ENCODE data around the gene OPN4. TPM values are rescaled to one million over a fixed set of nuclear protein-coding genes. Genes with fewer than 3 reads are reported as not detected.

Gene OPN4
- polyA plus RNA-seq, 2 donors = 0.02 TPM; not detected in 1

- Histone ChIP-seq H3K36me3 (ENCODE audit: control insufficient read depth in 2 of 2, insufficient read depth in 2 of 2, low read length in 1 of 2) (no peaks in the 10 kb centered on the region), H3K4me3 (ENCODE audit: low read depth in 1 of 2, low read length in 2 of 2) (no peak overlapping the region), H3K27ac (ENCODE audit: low read depth in 2 of 2, low read length in 1 of 2) (peak overlapping the region in 1 of 2 donors; percentile 23), H3K27me3 (ENCODE audit: control insufficient read depth in 1 of 2, insufficient read depth in 2 of 2, low read length in 2 of 2) (no peaks in the 10 kb centered on the region), H3K9me3 (ENCODE audit: control insufficient read depth in 2 of 2, insufficient read depth in 1 of 2, low read depth in 1 of 2, low read length in 1 of 2) (no peaks in the 10 kb centered on the region), H3K4me1 (ENCODE audit: control insufficient read depth in 2 of 2, insufficient read depth in 2 of 2, low read length in 1 of 2) (peaks cover 0 to 8% of the 10 kb centered on the region in 2 donors)
- WGBS, 2 donors = 93 to 95% methylated on average over 16 of the region's 16 CpGs
Measured at GRCh38 chr10:86709396-86710185, 55.2 kb downstream of the OPN4 start.

DNA sequence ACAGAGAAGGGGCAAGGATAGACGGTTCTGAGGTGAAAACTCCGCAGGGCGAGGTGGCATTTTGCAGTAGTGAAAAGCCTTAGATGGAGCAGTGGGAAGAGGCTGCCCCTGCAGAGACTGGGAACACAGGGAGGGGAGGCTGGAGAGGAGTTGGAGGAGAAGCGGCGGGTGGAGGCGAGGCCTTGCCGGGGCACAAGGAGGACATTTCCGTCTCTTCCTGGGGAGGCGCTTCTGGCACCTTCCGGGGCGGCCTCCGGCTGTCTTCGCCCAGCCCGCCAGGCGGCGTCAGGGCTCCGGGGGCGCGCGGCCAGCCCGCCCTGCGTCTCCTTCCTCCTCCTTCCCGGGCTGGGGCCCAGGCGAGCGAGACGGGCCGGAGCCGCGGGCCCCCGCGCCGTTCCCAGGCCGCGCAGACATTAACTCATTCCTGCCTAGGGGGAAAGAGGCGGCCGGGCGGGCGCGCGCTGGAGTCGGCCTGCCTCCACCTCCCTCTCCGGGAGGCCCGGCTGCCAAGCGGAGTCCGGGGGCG, 56.7 kb downstream of the OPN4 start:
- Histone ChIP-seq H3K9me3 (ENCODE audit: control insufficient read depth in 2 of 2, insufficient read depth in 1 of 2, low read depth in 1 of 2, low read length in 1 of 2) (no peaks in the 10 kb centered on the region), H3K27me3 (ENCODE audit: control insufficient read depth in 1 of 2, insufficient read depth in 2 of 2, low read length in 2 of 2) (no peaks in the 10 kb centered on the region), H3K4me3 (ENCODE audit: low read depth in 1 of 2, low read length in 2 of 2) (peak overlapping the region; percentile 69 to 78), H3K27ac (ENCODE audit: low read depth in 2 of 2, low read length in 1 of 2) (peak overlapping the region; percentile 94 to 96), H3K4me1 (ENCODE audit: control insufficient read depth in 2 of 2, insufficient read depth in 2 of 2, low read length in 1 of 2) (peaks cover 0 to 8% of the 10 kb centered on the region in 2 donors), H3K36me3 (ENCODE audit: control insufficient read depth in 2 of 2, insufficient read depth in 2 of 2, low read length in 1 of 2) (no peaks in the 10 kb centered on the region)
- 3 to 5% methylated on average over 29 to 46 of the region's 46 CpGs for WGBS, 2 donors

DNA sequence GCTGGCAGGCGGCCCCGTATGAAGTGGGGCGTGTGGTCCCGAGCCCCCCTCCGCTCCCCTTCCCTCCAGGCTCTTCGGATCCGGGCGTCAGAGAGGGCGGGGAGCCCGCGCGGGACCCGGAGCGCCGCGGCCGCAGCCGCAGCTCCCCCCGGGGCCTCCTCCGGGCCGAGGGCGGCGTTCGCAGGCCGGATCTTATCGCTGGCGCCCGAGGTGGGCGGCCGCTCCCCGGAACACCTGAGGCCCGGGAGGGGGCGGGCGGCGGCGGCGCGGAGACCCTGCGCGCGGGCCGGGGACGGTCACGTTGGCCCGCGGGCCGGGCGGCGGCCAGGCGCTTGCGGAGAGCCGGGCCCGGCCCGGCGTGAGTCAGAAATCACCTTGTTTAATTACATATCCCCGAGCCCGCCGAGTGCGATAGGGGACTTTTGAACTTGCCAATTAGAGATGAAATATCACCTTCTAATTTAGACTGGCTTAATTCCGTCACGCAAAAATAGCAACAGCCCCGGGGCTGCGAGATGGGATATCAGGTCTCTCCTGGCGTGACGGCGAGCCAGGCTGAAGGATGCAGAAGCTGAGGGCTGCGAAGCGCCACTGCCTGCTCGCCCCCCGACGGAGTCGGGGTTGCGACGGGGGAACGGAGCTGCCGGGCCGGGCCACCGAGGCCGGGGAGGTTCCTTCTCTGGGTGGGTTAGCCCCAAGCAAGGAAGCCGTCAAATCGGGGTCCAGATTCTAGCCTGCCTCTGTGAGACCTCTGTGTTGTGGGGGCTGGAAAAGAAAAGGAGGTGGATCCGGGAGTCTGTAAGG, 57.4 kb downstream of the OPN4 start:
- 1% methylated on average over 69 to 82 of the region's 82 CpGs for WGBS, 2 donors
- Histone ChIP-seq H3K4me1 (ENCODE audit: control insufficient read depth in 2 of 2, insufficient read depth in 2 of 2, low read length in 1 of 2) (peaks cover 0 to 8% of the 10 kb centered on the region in 2 donors), H3K9me3 (ENCODE audit: control insufficient read depth in 2 of 2, insufficient read depth in 1 of 2, low read depth in 1 of 2, low read length in 1 of 2) (no peaks in the 10 kb centered on the region), H3K27ac (ENCODE audit: low read depth in 2 of 2, low read length in 1 of 2) (peak overlapping the region; percentile 94 to 96), H3K36me3 (ENCODE audit: control insufficient read depth in 2 of 2, insufficient read depth in 2 of 2, low read length in 1 of 2) (no peaks in the 10 kb centered on the region), H3K27me3 (ENCODE audit: control insufficient read depth in 1 of 2, insufficient read depth in 2 of 2, low read length in 2 of 2) (no peaks in the 10 kb centered on the region), H3K4me3 (ENCODE audit: low read depth in 1 of 2, low read length in 2 of 2) (peak overlapping the region; percentile 69 to 78)

GRCh38 chr10:86712317-86712707, 58.0 kb downstream of the OPN4 start:
- H3K27ac ChIP-seq (ENCODE audit: low read depth in 2 of 2, low read length in 1 of 2) = peak overlapping the region; percentile 94 to 96
- WGBS, 2 donors = 45 to 48% methylated on average over 9 of the region's 9 CpGs
- no peaks in the 10 kb centered on the region for H3K27me3 ChIP-seq (ENCODE audit: control insufficient read depth in 1 of 2, insufficient read depth in 2 of 2, low read length in 2 of 2)
- H3K4me3 ChIP-seq (ENCODE audit: low read depth in 1 of 2, low read length in 2 of 2) = peak overlapping the region; percentile 69 to 78
- no peaks in the 10 kb centered on the region for H3K9me3 ChIP-seq (ENCODE audit: control insufficient read depth in 2 of 2, insufficient read depth in 1 of 2, low read depth in 1 of 2, low read length in 1 of 2)
- peaks cover 0 to 8% of the 10 kb centered on the region in 2 donors for H3K4me1 ChIP-seq (ENCODE audit: control insufficient read depth in 2 of 2, insufficient read depth in 2 of 2, low read length in 1 of 2)
- H3K36me3 ChIP-seq (ENCODE audit: control insufficient read depth in 2 of 2, insufficient read depth in 2 of 2, low read length in 1 of 2) = no peaks in the 10 kb centered on the region

DNA sequence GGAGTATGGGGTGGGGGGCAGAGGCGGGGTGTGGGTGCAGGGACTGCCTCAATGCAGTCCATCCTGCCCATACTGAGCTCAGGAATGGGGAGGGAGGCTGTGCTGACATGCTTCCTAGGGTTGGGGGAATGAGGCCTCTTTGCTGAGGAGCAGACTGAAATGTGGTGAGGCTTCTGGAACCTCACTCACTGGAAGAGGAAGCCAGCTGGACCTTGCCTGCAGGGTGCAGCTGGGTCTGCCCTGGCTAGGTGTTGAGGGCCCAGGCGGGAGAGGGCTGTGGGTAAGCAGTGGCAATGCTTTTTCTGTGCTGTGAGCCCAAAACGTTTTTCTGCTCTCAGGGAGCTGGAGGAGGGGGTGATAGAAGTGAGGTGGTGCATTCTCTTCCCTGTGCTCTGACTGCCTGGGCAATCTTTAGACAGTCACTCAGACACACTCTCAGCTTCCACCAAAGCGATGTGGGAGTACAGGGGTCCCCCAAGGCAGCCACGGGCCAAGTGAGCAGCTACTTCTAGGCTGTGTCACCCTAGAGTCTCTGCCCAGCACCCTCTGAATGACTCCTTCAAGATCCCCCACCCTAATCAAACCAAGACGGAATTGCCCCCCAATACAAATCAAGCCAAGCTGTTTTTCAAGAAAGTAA, 60.9 kb downstream of the OPN4 start:
- peaks cover 0 to 8% of the 10 kb centered on the region in 2 donors for H3K4me1 ChIP-seq (ENCODE audit: control insufficient read depth in 2 of 2, insufficient read depth in 2 of 2, low read length in 1 of 2)
- H3K9me3 ChIP-seq (ENCODE audit: control insufficient read depth in 2 of 2, insufficient read depth in 1 of 2, low read depth in 1 of 2, low read length in 1 of 2) = no peaks in the 10 kb centered on the region
- no peak overlapping the region for H3K4me3 ChIP-seq (ENCODE audit: low read depth in 1 of 2, low read length in 2 of 2)
- WGBS, 2 donors = 76 to 80% methylated on average over 6 of the region's 6 CpGs
- no peaks in the 10 kb centered on the region for H3K27me3 ChIP-seq (ENCODE audit: control insufficient read depth in 1 of 2, insufficient read depth in 2 of 2, low read length in 2 of 2)
- H3K36me3 ChIP-seq (ENCODE audit: control insufficient read depth in 2 of 2, insufficient read depth in 2 of 2, low read length in 1 of 2) = no peaks in the 10 kb centered on the region
- no peak overlapping the region for H3K27ac ChIP-seq (ENCODE audit: low read depth in 2 of 2, low read length in 1 of 2)

- H3K27ac ChIP-seq (ENCODE audit: low read depth in 2 of 2, low read length in 1 of 2) = no peak overlapping the region
- peaks cover 0 to 5% of the 10 kb centered on the region in 2 donors for H3K4me1 ChIP-seq (ENCODE audit: control insufficient read depth in 2 of 2, insufficient read depth in 2 of 2, low read length in 1 of 2)
- no peaks in the 10 kb centered on the region for H3K9me3 ChIP-seq (ENCODE audit: control insufficient read depth in 2 of 2, insufficient read depth in 1 of 2, low read depth in 1 of 2, low read length in 1 of 2)
- H3K4me3 ChIP-seq (ENCODE audit: low read depth in 1 of 2, low read length in 2 of 2) = no peak overlapping the region
- 68 to 81% methylated on average over 5 of the region's 5 CpGs for WGBS, 2 donors
- H3K36me3 ChIP-seq (ENCODE audit: control insufficient read depth in 2 of 2, insufficient read depth in 2 of 2, low read length in 1 of 2) = no peaks in the 10 kb centered on the region
- no peaks in the 10 kb centered on the region for H3K27me3 ChIP-seq (ENCODE audit: control insufficient read depth in 1 of 2, insufficient read depth in 2 of 2, low read length in 2 of 2)
Measured at GRCh38 chr10:86715836-86716235, 61.5 kb downstream of the OPN4 start.

Other genes starting within 250 kb of the OPN4 start
- 10 to 100 TPM in 1 of 2 donors, 1 to 10 TPM in 1; 9.9 to 13.5 TPM for gene WAPL, start 132.8 kb upstream of the OPN4 start, polyA plus RNA-seq
- gene LDB3, start 14.0 kb downstream of the OPN4 start, polyA plus RNA-seq = 1 to 10 TPM; 1.4 to 2.4 TPM
- 1 to 10 TPM; 2.5 to 6.8 TPM for gene BMPR1A, start 102.1 kb downstream of the OPN4 start, polyA plus RNA-seq